HL-60 (cell line): ENCODE measurements around the gene PGS1.

Source experiments
- REST ChIP-seq: IDR thresholded peaks from 2 replicates; pipeline ENCODE4 v1.6.1; 2012; ENCODE audit warnings: low read depth; ENCODE audit not compliant: insufficient replicate concordance
- SPI1 ChIP-seq: IDR thresholded peaks from 2 replicates; pipeline ENCODE4 v1.6.1; 2012; ENCODE audit warnings: low read depth, mild to moderate bottlenecking, borderline replicate concordance
- TF ChIP-seq, protein P1 (sequence below): IDR thresholded peaks from one replicate; pipeline ENCODE4 v1.5.1; 2011; ENCODE audit warnings: low read length, control low read depth, inconsistent platforms; ENCODE audit not compliant: insufficient read depth

DNA sequence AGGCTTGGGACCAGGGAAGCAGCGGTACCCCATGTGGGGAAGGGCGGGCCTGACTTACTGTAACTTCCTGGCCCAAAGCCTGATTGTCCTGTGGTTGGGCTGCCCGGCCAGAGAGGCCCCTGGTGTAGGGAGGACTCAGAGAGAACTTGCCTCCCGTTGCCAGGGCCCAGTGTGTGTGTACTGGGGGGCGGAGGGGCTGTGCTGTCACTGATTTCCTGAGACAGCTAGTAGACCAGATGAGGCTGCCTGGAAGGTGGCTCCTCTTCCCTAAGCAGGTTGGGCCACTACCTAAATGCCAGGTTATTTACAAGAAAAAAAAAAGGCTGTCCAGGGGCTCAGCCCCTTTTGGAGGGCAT lies 35.3 kb upstream of the PGS1 start:
- TF ChIP-seq, protein P1, sequence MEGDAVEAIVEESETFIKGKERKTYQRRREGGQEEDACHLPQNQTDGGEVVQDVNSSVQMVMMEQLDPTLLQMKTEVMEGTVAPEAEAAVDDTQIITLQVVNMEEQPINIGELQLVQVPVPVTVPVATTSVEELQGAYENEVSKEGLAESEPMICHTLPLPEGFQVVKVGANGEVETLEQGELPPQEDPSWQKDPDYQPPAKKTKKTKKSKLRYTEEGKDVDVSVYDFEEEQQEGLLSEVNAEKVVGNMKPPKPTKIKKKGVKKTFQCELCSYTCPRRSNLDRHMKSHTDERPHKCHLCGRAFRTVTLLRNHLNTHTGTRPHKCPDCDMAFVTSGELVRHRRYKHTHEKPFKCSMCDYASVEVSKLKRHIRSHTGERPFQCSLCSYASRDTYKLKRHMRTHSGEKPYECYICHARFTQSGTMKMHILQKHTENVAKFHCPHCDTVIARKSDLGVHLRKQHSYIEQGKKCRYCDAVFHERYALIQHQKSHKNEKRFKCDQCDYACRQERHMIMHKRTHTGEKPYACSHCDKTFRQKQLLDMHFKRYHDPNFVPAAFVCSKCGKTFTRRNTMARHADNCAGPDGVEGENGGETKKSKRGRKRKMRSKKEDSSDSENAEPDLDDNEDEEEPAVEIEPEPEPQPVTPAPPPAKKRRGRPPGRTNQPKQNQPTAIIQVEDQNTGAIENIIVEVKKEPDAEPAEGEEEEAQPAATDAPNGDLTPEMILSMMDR: no peak
- TF ChIP-seq REST (no peak), SPI1 (no peak)
